ENCODE measurements around the gene ANK3. TPM values are rescaled to one million over a fixed set of nuclear protein-coding genes. Genes with fewer than 3 reads are reported as not detected.

ANK3 gene
- total and polyA plus RNA-seq, 2 experiments from 2014 or later = 26.2 to 49.0 TPM

DNA sequence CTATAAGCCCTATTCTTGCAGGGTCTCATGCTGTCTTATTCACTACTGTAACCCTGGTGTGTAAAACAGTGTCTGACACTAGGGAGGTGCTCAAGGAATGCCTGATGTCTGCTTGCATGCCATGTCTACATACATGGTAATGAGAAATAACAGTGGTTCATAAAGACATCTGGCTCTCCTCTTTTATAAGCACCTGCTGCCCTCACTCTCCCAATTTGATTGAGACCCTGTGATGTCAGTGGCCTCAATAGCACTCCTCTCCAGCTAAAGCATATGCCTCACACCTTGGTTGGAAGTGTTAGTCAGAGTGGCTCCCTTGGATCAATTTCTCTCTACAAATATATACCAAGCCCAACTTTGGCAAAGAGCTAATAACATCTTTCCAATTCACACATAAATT is 30.6 kb downstream of the ANK3 start:
- H3K9me2 ChIP-seq (replicated peaks; ENCODE audit: insufficient read depth) = no peaks in the 10 kb centered on the region
- no peaks in the 10 kb centered on the region for H3K79me2 ChIP-seq
- no peaks in the 10 kb centered on the region for H3K9me3 ChIP-seq (ENCODE audit: low read depth)
- no peaks in the 10 kb centered on the region for H3K27me3 ChIP-seq
- no peaks in the 10 kb centered on the region for H3K4me1 ChIP-seq (ENCODE audit: insufficient read depth)
- TF ChIP-seq EZH2 (IDR thresholded peaks at IDR 0.05; ENCODE audit: borderline replicate concordance) = no peak
- TF ChIP-seq, protein P1, sequence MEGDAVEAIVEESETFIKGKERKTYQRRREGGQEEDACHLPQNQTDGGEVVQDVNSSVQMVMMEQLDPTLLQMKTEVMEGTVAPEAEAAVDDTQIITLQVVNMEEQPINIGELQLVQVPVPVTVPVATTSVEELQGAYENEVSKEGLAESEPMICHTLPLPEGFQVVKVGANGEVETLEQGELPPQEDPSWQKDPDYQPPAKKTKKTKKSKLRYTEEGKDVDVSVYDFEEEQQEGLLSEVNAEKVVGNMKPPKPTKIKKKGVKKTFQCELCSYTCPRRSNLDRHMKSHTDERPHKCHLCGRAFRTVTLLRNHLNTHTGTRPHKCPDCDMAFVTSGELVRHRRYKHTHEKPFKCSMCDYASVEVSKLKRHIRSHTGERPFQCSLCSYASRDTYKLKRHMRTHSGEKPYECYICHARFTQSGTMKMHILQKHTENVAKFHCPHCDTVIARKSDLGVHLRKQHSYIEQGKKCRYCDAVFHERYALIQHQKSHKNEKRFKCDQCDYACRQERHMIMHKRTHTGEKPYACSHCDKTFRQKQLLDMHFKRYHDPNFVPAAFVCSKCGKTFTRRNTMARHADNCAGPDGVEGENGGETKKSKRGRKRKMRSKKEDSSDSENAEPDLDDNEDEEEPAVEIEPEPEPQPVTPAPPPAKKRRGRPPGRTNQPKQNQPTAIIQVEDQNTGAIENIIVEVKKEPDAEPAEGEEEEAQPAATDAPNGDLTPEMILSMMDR (IDR thresholded peaks at IDR 0.05; ENCODE audit: poor library complexity) = no peak
- TF ChIP-seq EZH2phosphoT487 (IDR thresholded peaks at IDR 0.05; ENCODE audit: low read depth, severe bottlenecking, unreplicated experiment) = no peak
- no peak overlapping the region for H3K4me3 ChIP-seq
- no peak overlapping the region for H3K4me2 ChIP-seq
- no peaks in the 10 kb centered on the region for H3K36me3 ChIP-seq (replicated peaks; ENCODE audit: insufficient read depth, low read depth)
- H2AFZ ChIP-seq = no peak overlapping the region
- no peak for DNase-seq (ENCODE audit: low spot score)
- no peaks in the 10 kb centered on the region for H4K20me1 ChIP-seq (ENCODE audit: insufficient read depth, poor library complexity, severe bottlenecking)
- H3K27ac ChIP-seq = no peak overlapping the region

DNA sequence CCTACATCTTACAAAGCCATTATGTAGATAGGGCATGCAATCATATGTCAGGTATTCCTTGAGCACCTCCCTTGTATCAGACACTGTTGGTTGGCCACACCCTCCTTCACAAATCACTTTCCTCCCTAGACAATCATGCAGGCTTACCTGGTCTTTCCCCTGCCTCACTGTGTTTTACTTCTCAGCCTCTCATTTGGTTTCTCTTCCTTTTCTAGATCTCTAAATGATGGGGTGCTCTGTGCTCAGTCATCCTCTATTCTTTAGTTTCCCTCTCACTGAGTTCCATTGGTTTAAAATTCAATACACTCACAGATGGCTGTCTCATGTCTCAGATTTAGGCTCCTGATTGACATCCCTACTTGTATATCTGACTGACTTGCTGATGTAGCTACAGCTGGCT is 31.4 kb downstream of the ANK3 start:
- Histone ChIP-seq H3K79me2 (no peaks in the 10 kb centered on the region), H3K27me3 (no peaks in the 10 kb centered on the region), H3K9me3 (ENCODE audit: low read depth) (no peaks in the 10 kb centered on the region), H3K36me3 (replicated peaks; ENCODE audit: insufficient read depth, low read depth) (no peaks in the 10 kb centered on the region), H3K27ac (no peak overlapping the region), H3K4me3 (no peak overlapping the region), H2AFZ (no peak overlapping the region), H4K20me1 (ENCODE audit: insufficient read depth, poor library complexity, severe bottlenecking) (no peaks in the 10 kb centered on the region), H3K9me2 (replicated peaks; ENCODE audit: insufficient read depth) (no peaks in the 10 kb centered on the region), H3K4me2 (no peak overlapping the region), H3K4me1 (ENCODE audit: insufficient read depth) (no peaks in the 10 kb centered on the region)
- no peak for DNase-seq (ENCODE audit: low spot score)
- TF ChIP-seq, protein P1 (IDR thresholded peaks at IDR 0.05; ENCODE audit: poor library complexity) = no peak
- TF ChIP-seq EZH2 (IDR thresholded peaks at IDR 0.05; ENCODE audit: borderline replicate concordance) (no peak), EZH2phosphoT487 (IDR thresholded peaks at IDR 0.05; ENCODE audit: low read depth, severe bottlenecking, unreplicated experiment) (no peak)

DNA sequence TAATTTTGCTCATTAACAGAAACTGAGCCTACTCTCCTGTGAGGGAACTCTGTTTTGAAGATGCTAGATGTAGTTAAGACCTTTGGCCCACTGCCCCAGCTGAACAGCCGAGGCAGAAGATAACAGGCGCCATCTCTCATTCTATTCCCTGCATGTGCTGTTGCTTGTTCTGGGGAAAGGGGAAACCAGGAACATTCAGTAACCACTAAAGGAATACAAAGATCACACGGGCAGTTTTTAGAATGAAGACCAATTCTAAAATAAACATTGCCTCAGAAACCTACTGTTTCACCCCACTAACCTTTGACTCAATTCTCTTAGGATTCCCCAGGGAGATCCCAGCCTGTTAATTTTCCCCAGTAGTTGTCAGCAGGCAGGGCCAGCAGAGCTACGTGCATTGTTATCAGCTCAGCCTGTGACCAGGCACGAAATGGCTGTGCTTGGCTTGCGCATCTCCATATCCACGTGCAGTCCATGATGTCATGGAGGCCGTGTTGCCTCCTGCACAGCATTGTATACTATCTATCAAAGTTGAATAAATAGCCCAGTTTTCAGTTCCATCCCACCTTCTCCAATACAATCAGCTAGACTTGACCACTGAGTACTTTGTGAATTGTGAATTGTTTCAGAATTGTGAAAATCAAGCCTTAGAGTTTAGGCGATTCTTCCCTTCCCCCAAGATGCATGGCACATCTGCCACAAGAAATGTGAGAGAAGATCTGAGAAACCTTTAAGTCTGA is 36.0 kb downstream of the ANK3 start:
- Histone ChIP-seq H3K4me3 (no peak overlapping the region), H3K9me2 (replicated peaks; ENCODE audit: insufficient read depth) (no peaks in the 10 kb centered on the region), H2AFZ (no peak overlapping the region), H3K9me3 (ENCODE audit: low read depth) (no peaks in the 10 kb centered on the region), H3K27ac (peak overlapping the region; percentile 72), H3K27me3 (no peaks in the 10 kb centered on the region), H3K36me3 (replicated peaks; ENCODE audit: insufficient read depth, low read depth) (no peaks in the 10 kb centered on the region), H3K4me2 (peak overlapping the region; percentile 41), H4K20me1 (ENCODE audit: insufficient read depth, poor library complexity, severe bottlenecking) (no peaks in the 10 kb centered on the region), H3K4me1 (ENCODE audit: insufficient read depth) (peaks cover 9% of the 10 kb centered on the region), H3K79me2 (no peaks in the 10 kb centered on the region)
- whole genome bisulfite sequencing (ENCODE audit: low lambda C conversion rate, missing lambda C conversion rate) = 54% methylated on average over 9 of the region's 9 CpGs
- DNase-seq (ENCODE audit: low spot score) = peak; percentile 74
- no peak for TF ChIP-seq EZH2 (IDR thresholded peaks at IDR 0.05; ENCODE audit: borderline replicate concordance)
- TF ChIP-seq, protein P1 (IDR thresholded peaks at IDR 0.05; ENCODE audit: poor library complexity) = no peak
- TF ChIP-seq EZH2phosphoT487 (IDR thresholded peaks at IDR 0.05; ENCODE audit: low read depth, severe bottlenecking, unreplicated experiment) = no peak
